ENCODE data around the gene METTL16.

DNA sequence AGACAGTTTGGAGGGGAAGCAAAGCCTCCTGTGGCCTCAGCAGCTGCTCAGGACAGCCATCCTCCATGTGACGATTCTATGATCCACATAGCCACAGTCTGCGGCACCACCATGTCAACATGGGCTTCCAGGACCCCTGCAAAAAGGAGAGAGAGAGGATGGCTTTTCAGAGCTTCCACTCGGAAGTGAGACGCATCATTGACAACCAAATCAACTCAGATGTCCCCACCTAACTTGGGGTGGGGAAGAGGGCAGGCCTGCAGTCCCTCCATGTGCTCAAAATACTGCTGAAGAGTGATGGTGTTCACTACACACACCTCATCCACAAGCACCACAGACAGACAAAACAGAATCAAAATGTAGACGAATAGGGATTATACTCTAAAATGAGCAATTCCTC is 5.9 kb upstream of the METTL16 start:
- TF ChIP-seq, protein P1, sequence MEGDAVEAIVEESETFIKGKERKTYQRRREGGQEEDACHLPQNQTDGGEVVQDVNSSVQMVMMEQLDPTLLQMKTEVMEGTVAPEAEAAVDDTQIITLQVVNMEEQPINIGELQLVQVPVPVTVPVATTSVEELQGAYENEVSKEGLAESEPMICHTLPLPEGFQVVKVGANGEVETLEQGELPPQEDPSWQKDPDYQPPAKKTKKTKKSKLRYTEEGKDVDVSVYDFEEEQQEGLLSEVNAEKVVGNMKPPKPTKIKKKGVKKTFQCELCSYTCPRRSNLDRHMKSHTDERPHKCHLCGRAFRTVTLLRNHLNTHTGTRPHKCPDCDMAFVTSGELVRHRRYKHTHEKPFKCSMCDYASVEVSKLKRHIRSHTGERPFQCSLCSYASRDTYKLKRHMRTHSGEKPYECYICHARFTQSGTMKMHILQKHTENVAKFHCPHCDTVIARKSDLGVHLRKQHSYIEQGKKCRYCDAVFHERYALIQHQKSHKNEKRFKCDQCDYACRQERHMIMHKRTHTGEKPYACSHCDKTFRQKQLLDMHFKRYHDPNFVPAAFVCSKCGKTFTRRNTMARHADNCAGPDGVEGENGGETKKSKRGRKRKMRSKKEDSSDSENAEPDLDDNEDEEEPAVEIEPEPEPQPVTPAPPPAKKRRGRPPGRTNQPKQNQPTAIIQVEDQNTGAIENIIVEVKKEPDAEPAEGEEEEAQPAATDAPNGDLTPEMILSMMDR (IDR thresholded peaks at IDR 0.05): no peak
- TF ChIP-seq POLR2A (IDR thresholded peaks at IDR 0.05): no peak
- no peak for TF ChIP-seq POLR2AphosphoS5 (IDR thresholded peaks at IDR 0.05)
